A673 (cell line): Measurements from ENCODE around the gene ZNFX1. TPM values are rescaled to one million over a fixed set of nuclear protein-coding genes. Genes with fewer than 3 reads are reported as not detected.
A peak's percentile ranks its signal among the peaks of the same experiment; 100 is the strongest.

Experiments
- BruUV-seq: library from RNA; stranded (reverse); fragments of 400-500 nt; replicated peaks from 2 replicates; lab custom pipeline; 2021; lab: Mats Ljungman, UMichigan
- CTCF ChIA-PET: fragments of 300-600 bp; sonication (Branson Sonifier 250); formaldehyde crosslinking; loops from one replicate; lab custom pipeline; 2022; ENCODE audit warnings: antibody characterized with exemption; lab: Charles Lee
- POLR2A ChIA-PET: fragments of 300-600 bp; sonication (Branson Sonifier 250); formaldehyde crosslinking; loops from one replicate; lab custom pipeline; 2022; ENCODE audit warnings: antibody characterized with exemption; ENCODE audit not compliant: low non-redundant PET; lab: Charles Lee
- DNase-seq: peaks from one replicate; pipeline ENCODE4 v3.0.0-alpha.2; 2015; ENCODE audit warnings: low spot score
- H3K27ac ChIP-seq: fragments of 200-600 bp; sonication (generic); 2 replicates; pipeline ENCODE4 v1.5.1; 2016; ENCODE audit warnings: mixed run types, low read depth, mild to moderate bottlenecking, mixed read lengths, antibody characterized with exemption, low read length; ENCODE audit not compliant: poor library complexity, severe bottlenecking
- H3K27me3 ChIP-seq: fragments of 200-600 bp; sonication (generic); replicated peaks from 2 replicates; pipeline ENCODE4 v1.6.1; 2017; ENCODE audit warnings: mixed run types, low read depth, mild to moderate bottlenecking, mixed read lengths, antibody characterized with exemption, low read length; ENCODE audit not compliant: insufficient read depth, poor library complexity
- H3K36me3 ChIP-seq: fragments of 200-600 bp; sonication (generic); 2 replicates; pipeline ENCODE4 v1.6.1; 2016; ENCODE audit warnings: mixed run types, mild to moderate bottlenecking, mixed read lengths, antibody characterized with exemption, low read length; ENCODE audit not compliant: insufficient read depth, poor library complexity, severe bottlenecking
- H3K4me1 ChIP-seq: fragments of 200-600 bp; sonication (generic); 2 replicates; pipeline ENCODE4 v1.6.1; 2017; ENCODE audit warnings: mixed run types, mild to moderate bottlenecking, mixed read lengths, antibody characterized with exemption, low read length; ENCODE audit not compliant: insufficient read depth, poor library complexity, severe bottlenecking
- H3K4me3 ChIP-seq: fragments of 200-600 bp; sonication (generic); 2 replicates; pipeline ENCODE4 v1.5.1; 2016; ENCODE audit warnings: low read depth, mixed run types, mild to moderate bottlenecking, mixed read lengths, low read length; ENCODE audit not compliant: poor library complexity, severe bottlenecking
- H3K9me3 ChIP-seq: fragments of 200-600 bp; sonication (generic); 2 replicates; pipeline ENCODE4 v1.6.1; 2016; ENCODE audit warnings: mixed run types, low read depth, mild to moderate bottlenecking, mixed read lengths, antibody characterized with exemption, low read length; ENCODE audit not compliant: poor library complexity, severe bottlenecking
- EZH2 ChIP-seq: fragments of 200-600 bp; sonication (generic); IDR thresholded peaks from 2 replicates; pipeline ENCODE4 v1.6.1; 2017; ENCODE audit warnings: borderline replicate concordance, low read depth, mild to moderate bottlenecking, mixed read lengths, antibody characterized with exemption, low read length; ENCODE audit not compliant: poor library complexity, severe bottlenecking
- intact Hi-C: fragments of 100-400 bp; cut with micrococcal nuclease; formaldehyde crosslinking; loops from one replicate; pipeline ENCODE4 v1.10.0; 2022; ENCODE audit not compliant: unreplicated experiment
- total RNA-seq: library from RNA; stranded (reverse); gene quantifications from 2 replicates; pipeline ENCODE4 v1.2.3, GENCODE V29; 2021
- TF ChIP-seq, protein P1 (sequence below): fragments of 300-800, 200-600 bp; sonication (generic); conservative IDR thresholded peaks from 2 replicates; pipeline ENCODE4 v1.5.1; 2017; ENCODE audit warnings: low read depth, mild to moderate bottlenecking, antibody characterized with exemption, low read length, moderate library complexity, mixed read lengths

ZNFX1 gene
- total RNA-seq, 1 experiment from 2014 or later: 19.0 TPM

DNA sequence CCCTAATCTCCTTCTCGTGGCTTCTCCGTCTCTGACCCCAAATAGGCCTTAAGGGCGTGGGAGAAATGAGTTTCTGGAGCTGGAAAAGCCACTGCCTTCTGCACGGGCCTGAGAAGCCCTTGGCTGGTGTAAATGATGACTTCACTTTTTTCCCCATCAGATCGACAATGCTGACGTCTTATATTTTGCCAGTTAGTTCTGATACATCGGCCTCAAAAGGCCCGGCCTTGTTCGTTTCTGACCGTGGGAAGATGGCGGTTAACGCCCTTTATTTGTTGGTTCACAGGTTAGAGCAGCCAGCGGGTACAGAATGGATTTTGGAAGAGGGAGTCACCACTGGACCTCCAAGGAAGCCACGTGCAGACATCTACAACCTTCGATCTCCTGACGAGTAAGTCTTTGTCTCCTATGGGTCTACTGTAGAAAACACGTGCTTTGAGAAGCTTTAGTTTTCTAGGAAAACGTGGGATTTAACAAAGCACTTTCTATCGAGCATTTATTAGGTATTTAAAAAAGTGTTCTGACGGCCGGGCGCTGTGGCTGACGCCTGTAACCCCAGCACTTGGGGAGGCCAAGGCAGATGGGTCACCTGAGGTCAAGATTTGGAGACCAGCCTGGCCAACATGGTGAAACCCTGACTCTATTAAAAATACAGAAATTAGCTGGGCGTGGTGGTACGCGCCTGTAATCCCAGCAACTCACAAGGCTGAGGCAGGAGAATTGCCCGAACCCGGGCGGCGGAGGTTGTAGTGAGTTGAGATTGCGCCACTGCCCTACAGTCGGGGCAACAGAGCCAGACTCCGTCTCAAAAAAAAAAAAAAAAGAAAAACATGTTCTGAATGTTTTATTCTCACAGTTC, 1.2 kb upstream of the ZNFX1 start:
- H3K36me3 ChIP-seq: peaks cover 69% of the 10 kb centered on the region
- ChIA-PET POLR2A (interaction anchor here (0.7 kb wide), 1 partner anchor 620 kb away, joined by 3 read pairs; no protein-coding TSS in a partner anchor), CTCF (no interaction called here)
- H3K27me3 ChIP-seq: no peaks in the 10 kb centered on the region
- H3K27ac ChIP-seq: peak overlapping the region; percentile 94
- H3K4me1 ChIP-seq: peaks cover 13% of the 10 kb centered on the region
- TF ChIP-seq, protein P1, sequence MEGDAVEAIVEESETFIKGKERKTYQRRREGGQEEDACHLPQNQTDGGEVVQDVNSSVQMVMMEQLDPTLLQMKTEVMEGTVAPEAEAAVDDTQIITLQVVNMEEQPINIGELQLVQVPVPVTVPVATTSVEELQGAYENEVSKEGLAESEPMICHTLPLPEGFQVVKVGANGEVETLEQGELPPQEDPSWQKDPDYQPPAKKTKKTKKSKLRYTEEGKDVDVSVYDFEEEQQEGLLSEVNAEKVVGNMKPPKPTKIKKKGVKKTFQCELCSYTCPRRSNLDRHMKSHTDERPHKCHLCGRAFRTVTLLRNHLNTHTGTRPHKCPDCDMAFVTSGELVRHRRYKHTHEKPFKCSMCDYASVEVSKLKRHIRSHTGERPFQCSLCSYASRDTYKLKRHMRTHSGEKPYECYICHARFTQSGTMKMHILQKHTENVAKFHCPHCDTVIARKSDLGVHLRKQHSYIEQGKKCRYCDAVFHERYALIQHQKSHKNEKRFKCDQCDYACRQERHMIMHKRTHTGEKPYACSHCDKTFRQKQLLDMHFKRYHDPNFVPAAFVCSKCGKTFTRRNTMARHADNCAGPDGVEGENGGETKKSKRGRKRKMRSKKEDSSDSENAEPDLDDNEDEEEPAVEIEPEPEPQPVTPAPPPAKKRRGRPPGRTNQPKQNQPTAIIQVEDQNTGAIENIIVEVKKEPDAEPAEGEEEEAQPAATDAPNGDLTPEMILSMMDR: no peak
- no peak for TF ChIP-seq EZH2
- peak; percentile 50 for DNase-seq
- peaks cover 20% of the 10 kb centered on the region for H3K9me3 ChIP-seq
- H3K4me3 ChIP-seq: peak overlapping the region; percentile 81
- BruUV-seq: TSS peak; percentile 43
- intact Hi-C loops: no loop called here

GRCh38 chr20:49277786-49278035, 146 bp downstream of the ZNFX1 start:
- Histone ChIP-seq H3K4me3 (peak overlapping the region; percentile 81), H3K27me3 (no peaks in the 10 kb centered on the region), H3K36me3 (peaks cover 63% of the 10 kb centered on the region), H3K9me3 (peaks cover 20% of the 10 kb centered on the region), H3K4me1 (peaks cover 5% of the 10 kb centered on the region), H3K27ac (peak overlapping the region; percentile 94)
- no peak for TF ChIP-seq EZH2
- DNase-seq: no peak
- BruUV-seq: no TSS peak
- CTCF ChIA-PET: no interaction called here
- intact Hi-C loops: no loop called here
- POLR2A ChIA-PET: no interaction called here

DNA sequence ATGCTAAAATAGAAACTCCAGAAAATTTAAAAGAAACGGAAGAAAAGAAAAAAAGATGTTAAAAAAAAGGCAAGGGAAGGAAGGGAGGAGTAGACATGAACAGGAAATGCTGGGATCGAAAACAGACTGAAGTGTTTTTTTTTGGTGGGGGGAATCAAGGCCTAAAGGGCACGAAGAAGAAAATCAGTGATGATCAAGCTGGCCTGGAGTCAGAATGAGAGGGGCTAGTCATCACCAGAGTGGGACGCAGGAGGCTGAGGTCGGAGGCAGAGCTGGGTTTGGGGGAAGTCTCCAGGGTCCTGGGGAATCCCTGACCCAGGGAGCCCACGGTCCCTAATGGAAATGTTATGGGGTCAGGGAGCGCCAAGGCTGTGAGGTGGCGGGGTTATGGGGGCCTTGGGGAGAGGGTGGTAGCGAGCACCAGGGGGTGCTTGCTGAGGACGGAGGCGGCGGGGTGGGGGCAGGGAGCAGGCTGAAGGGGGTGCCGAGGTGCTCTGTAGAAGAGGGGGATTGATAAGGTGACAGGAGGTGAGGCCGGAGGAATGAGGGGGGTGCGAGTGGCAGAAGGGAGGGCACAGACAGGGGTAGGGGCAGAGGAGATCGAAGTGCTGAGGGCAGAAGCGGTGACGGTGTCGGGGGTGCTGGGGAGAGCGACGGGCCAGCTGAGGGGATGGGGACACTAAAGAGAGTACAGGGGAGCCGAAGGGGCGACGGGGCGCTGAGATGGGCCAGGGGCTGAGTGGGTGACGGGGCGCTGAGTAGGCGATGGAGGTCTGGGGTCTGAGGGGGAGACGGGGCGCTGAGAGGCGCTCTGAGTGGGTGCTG, 684 bp downstream of the ZNFX1 start:
- CTCF ChIA-PET: no interaction called here
- Histone ChIP-seq H3K27me3 (no peaks in the 10 kb centered on the region), H3K4me1 (peaks cover 3% of the 10 kb centered on the region), H3K9me3 (peaks cover 20% of the 10 kb centered on the region), H3K36me3 (peaks cover 62% of the 10 kb centered on the region), H3K27ac (peak overlapping the region; percentile 94), H3K4me3 (peak overlapping the region; percentile 81)
- POLR2A ChIA-PET: interaction anchor here (0.5 kb wide), 1 partner anchor 125 kb away, joined by 25 read pairs; no protein-coding TSS in a partner anchor
- no TSS peak for BruUV-seq
- peak; percentile 32 for DNase-seq
- intact Hi-C loops: no loop called here
- TF ChIP-seq, protein P1: no peak
- TF ChIP-seq EZH2: no peak
